KBM-7 (cell line): ENCODE results near the gene SORL1.

ENCODE experiments used
- DNase-seq: peaks from one replicate; pipeline ENCODE4 v3.0.0-alpha.2; 2015
- in situ Hi-C: fragments of 300-500 bp; cut with MboI; formaldehyde crosslinking; loops from 2 replicates; pipeline ENCODE4 v1.14.3; 2020; ENCODE audit warnings: low sequenced_read_pairs, low pct_unique_long_range_greater_than_20kb, mixed read lengths

Gene SORL1

DNA sequence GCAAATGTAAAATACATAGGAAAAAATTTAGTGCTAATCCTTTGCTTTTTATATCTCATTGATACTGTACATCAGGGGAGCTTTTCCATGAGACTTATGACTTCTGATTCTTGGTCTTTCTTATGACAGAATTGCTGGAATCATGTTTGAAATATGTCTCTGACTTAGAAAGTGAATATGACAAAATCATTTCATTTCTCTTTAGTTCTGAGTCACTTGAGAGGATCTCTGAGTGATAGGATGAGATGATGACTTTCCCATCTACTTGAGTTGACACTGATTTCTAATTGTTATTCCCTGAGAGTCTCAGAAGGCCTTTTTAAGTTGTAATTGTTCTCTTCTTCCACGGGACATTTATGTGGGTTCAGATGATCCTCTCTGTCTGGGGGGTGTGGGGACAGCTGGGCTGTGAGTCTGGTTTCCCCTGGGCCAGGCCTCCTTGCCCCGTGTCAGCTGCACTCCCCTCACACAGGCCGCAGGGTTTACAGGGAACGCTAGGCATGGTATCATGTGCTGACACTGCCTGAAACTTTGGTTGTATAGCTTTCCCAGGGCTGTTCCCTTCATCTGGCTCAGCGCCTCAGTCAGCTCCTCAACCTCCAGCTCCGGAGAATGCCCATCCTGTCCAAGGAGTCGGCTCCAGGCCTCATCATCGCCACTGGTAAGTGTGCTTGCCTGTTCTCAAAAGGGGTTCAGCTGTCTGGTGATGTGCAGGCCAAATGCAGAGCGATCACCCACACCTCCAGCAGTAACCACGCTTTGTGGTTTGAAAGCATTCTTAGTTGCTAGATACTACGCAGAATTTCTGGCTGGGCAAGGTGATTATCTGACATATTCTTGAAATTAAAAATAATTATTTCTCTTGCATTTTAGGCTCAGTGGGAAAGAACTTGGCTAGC is 70.2 kb downstream of the SORL1 start:
- DNase-seq = no peak
- in situ Hi-C loops = no loop called here

DNA sequence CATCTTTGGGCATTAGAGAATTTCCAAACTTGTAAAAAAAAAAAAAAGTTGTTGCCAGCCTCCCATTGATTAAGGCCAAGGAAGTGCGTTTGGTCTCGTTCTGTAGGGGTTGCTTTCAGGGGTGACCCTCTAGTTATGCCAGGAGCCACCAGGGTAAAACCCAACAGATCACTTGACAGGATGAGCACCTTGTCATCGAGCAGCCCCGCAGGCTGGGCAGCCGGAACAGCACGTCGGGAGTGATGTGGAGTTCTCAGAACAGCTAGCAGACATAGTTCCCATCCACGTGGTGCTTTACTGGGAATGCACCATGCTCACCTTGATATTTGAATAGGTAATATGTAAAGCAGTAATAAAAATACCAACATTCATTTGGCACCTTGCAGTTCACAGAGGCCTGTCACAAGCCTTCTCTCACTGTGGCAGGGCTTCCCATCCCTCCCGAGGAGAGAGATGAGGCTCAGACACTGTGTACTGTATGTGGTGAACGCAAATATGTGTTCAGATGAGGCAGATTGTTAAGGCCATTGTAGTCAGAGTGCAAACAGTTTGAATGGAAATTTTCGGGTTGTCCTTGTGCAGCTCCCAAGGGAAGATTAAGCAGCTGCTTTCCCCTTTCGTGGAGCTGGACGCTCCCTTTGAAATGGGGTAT is 71.6 kb downstream of the SORL1 start:
- in situ Hi-C loops = no loop called here
- no peak for DNase-seq

DNA sequence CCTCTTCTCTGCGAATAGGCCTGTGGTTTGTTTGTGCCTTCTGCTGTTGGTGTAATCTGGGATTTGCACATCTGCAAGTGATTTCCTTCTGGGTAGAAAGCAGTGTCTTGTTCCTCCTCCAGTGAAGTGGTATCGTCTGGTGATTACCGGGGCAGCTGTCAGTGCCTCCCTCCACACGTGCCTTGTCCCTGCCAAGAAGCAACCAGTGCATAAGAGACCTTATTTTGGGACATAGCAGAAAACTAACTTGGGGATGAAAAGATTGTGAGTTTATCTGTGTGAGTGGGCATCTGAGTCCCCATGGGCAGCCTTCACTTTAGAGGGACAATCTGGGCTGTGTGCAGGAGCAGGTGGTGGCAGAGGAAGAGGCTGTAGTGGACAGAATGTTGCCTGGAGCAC is 72.1 kb downstream of the SORL1 start:
- in situ Hi-C loops = no loop called here
- DNase-seq = peak; percentile 57

DNA sequence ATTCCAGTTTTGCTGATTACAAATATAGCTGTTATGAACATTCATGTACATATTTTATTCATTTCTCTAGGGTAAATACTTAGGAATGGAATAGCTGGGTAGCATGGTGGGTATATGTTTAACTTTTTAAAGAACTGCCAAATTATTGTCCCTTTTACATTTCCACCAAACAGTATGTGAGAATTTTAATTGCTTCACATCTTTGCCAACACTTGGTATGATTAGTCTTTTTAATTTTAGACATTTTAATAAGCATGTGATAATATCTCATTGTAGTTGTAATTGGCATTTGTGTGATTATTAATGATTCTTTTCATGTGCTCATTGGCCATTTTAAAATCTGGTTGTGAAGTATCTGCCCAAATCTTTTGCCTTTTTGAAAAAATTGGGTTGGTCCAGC is 73.3 kb downstream of the SORL1 start:
- in situ Hi-C loops = no loop called here
- DNase-seq = no peak

DNA sequence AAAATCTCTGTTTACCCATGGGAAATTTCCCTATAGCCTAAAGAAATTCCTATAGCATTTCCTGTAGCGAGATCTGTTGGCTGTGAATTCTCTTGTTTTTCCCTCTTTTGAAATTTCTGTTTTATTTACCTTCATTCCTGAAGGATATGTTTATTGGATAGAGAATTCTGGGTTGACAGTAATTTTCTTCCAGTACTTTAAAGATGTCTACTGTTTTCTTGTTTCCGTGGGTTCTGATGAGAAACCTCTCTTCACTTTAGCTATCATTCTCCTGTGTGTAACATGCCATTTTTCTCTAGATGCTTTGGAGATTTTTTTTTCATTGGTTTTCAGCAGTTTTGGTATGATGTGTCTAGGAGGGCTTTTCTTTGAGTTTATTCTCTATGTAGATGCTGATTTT is 78.1 kb downstream of the SORL1 start:
- in situ Hi-C loops = no loop called here
- no peak for DNase-seq

DNA sequence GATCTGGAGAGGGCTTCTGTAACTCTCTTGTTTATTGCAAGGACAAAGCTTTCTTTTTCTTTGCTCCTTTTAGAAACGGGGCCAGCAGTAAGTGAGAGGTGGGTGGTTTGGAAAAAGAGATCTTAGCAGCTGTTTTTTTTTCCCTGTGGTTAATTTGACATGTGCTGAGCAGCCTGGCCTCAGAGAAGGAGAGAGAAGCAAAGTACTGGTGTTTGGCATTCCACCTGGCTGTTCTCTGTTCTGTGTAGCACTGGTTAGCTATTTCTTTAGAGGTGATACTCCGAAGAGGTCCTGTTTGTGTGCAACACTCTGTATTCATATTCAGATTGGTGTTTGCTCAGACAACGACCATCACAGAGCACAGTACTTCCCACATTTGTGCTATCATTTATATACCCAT is 81.5 kb downstream of the SORL1 start:
- DNase-seq = no peak
- in situ Hi-C loops = no loop called here

DNA sequence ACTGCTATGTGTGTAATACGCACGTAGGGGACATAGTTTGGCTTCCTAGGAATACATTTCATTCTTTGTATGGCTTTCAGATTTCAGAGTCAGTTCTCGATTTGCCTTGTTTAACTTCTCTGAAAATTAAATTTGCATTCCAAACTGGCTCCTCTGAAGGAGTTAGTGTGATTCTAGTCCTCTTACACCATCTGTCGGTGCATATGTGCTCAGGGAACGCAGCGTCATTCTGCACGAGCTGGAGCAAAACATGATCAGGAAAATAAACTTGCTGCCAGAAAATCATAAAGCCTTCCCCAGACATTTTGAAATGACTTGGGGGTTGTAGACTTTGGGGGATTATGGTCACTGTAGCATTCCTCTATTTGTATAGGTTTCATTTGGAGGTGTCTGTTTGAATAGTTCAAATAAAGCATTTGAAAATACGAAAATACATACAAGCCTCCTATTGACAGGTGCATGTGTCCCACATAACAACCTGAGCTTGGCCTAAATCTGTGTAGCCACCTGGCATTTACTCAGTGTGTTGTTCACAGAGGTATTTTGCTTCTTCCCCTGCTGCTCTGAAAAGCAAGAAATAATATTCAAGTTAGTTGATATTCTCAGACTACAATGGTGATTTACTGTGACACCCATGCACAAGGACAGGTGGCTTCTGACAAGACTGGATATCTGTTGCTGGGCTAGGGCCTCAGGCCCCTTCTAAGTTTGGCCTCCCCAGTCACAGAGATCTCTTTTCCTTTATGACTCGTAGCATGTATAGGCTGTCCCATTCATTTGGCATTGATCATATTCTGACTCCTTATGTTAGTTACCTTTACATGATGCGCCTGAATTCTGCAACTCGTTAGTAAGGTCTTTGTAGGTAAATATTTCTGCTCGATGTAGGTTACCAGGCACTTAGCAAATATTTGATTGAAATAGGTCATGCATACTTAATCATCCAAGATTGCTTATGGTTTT is 82.3 kb downstream of the SORL1 start:
- DNase-seq = no peak
- in situ Hi-C loops = no loop called here

DNA sequence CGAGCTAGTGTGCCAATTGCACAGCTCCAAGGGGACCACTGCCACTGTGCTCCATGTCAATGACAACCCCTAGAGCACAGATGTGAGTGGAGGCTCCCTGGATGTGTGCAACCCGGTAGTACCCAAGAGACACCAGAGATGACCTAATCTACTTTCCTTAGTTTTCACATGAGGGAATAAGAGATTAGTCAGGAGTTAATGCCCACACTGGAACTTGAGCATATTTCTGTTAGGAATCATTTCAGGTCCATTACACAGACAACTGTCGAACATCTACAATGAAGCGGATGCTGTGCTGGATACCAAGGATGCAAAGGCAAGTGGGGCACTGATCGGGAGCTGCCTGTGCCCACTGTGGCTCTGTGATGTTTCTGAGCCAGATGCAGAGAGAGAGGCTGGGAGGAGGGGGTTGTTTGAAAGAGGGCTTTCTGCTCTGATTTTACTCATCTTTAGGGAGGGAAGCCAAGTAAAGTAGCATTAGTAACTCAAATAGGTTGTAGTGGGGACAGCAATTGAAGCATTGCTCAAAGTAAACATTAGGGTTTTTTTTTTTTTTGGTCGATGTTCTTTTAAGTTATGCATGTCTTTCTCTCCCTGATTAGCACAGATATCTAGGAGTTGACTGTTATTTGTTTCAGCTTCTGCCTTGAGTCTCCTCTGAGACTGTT is 83.1 kb downstream of the SORL1 start:
- in situ Hi-C loops = no loop called here
- DNase-seq = no peak

DNA sequence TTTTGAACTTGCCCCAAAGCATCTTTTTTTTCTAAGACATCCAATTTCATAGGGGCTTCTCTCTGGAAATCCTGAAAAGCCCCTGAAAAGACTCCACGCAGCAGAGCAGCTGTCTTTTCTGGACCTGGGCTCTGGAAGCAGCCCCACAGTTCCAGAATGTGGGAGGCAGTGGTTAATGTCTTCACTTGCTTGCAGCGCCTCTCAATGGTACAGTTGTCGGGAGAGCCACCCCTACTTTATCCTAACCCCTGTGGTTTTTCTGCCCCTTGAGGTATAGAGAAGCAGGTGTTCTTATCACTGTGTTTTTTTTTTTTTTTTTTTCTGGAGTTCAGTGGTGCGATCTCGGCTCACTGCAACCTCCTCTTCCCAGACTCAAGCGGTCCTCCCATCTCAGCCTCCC is 84.0 kb downstream of the SORL1 start:
- in situ Hi-C loops = no loop called here
- no peak for DNase-seq

DNA sequence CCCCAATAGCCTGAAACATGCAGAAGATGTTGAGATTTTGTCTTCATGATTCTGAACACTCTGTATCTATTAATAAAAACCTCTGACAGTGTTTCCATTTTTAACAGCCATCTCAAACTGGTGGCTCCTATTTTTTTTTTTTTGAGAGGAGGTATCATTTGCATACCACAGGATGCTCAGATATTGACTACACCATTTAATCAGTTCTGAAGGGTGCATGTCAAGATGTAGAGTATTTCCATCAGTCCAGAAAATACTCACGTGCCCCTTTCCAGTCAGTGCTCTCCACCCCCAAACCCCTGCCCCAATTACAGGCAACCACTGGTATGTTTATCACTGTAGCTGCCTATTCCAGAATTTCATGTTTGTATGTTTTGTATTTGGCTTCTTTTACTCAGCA is 85.9 kb downstream of the SORL1 start:
- in situ Hi-C loops = no loop called here
- DNase-seq = no peak

DNA sequence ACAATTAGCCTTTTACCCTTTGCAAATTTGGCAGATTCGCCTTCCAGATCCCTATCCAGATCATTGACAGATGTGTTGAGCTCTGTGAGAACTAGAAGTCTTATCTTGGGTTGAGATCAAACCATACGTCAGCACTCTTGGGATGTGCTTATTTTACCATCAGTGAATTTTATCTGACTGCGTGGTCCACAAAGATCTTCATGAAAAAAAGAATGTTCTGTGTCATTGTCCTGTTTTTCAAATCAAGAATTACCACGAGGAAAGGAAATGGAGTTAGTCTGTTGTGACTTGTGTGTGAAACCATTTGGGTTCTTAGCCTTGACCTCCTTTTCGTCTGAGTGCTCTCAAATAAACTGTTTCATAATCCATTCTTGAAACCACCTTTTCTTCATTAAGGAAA is 86.9 kb downstream of the SORL1 start:
- in situ Hi-C loops = no loop called here
- no peak for DNase-seq

DNA sequence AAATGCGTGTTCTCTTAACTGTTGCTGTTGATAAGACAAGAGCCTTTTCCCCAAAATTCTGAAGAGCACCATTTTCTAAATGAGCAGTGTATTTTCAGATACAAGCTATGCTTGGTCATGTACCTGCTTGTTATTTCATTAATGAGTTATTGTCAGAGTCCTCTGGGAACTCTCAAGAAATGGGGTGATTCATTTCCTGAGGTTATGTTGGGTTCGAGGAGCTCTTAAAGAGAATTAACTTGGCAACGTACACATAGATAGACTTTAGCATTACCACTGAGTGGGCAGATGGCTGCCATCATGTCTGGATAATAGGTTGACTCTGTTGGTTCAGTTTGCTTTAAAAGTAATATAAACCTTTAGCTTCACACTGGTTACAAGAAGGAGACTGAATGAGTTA is 88.5 kb downstream of the SORL1 start:
- in situ Hi-C loops = no loop called here
- no peak for DNase-seq

DNA sequence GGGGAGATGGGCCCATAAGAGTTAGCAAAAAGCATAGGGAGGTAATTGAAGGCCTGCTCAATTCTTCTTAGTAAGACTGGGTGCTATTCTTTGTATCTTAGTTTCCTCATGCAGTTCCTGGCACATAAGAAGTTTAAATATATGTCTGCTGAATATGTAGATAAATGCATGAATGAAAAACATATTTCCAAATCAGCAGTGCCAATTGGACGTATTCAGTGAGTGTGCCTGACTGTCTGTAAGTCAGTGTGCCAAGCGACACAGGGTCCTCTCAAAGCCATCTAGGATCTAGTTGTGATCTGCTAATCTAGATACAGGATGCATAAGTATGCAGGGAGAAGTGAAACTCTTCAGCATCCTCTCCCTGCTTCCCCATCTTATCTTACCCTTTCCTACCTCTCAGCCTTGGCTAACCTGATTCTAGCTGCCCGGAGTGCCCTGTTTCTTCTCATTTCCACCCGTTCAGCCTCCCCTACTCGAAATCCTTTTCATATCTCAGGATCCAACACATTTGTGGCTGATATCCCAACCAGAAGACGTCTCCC is 91.8 kb downstream of the SORL1 start:
- in situ Hi-C loops = no loop called here
- DNase-seq = no peak

DNA sequence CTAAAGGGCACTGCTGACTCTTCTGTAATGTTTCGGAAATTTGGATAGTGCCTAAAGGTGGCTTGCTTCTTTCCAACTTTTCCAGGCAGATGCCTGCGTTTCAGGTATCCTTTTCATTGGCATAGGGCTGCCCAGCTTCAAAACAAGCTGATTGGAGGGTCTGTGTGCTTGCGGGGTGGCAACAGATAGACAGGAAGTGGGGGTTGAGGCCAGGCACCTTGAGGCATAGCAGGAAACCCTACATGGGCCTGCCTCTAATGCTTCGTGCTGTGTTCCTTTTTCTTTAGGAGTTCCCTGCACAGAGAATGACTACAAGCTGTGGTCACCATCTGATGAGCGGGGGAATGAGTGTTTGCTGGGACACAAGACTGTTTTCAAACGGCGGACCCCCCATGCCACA is 92.8 kb downstream of the SORL1 start:
- peak; percentile 33 for DNase-seq
- in situ Hi-C loops = no loop called here

DNA sequence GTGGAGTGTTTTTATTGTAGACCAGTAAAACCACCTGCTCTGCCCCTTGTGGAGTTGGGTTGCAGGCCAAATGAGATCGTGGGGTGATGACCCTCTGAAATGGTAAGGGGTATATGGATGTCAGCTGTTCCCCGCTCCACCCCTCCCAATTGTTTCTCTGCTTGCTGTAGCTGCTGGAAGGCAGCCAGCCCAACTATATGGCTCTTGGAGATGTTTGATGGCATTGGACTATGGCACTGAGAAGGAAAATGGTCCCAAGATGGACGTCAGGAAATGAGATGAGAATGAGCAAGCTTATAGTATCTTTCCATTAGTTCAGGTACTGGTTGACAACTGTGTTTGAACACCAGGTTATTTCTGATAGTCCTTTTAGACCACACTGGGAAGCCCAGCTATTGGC is 95.5 kb downstream of the SORL1 start:
- in situ Hi-C loops = no loop called here
- DNase-seq = no peak

DNA sequence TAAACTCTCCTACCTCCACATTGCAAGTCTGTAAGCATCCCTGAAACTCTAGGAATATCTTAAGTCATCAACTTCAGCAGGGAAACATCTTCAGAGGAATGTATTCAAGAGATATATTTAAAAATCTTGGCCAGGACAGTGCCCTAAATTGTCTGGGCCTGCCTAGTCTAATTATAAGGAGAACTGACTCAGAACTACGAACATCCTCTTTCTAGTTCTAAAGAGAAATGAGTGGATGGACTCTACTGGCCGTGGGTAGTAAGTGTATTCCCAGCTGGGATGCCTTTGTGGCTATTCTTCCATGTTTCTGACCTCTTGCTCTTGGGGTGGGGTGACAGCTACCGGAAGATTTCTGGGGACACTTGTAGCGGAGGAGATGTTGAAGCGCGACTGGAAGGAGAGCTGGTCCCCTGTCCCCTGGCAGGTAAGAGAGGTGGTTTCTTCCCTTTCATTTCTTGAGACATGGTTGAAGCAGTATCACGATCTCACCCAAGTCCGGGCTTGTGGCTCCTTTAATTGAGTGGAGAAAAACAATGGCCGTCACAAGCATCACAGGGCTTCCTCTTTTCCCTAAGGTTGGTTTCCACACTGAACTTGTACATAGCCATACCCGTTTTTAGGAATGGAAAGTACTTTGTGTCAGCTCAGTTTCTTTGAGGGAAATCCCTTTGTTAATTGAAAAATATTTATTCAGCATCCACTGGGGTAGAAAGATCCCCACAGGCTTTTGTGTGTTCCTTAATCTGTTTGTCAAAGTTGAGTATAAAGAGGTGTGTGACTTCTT is 98.3 kb downstream of the SORL1 start:
- peak; percentile 26 for DNase-seq
- in situ Hi-C loops = no loop called here

DNA sequence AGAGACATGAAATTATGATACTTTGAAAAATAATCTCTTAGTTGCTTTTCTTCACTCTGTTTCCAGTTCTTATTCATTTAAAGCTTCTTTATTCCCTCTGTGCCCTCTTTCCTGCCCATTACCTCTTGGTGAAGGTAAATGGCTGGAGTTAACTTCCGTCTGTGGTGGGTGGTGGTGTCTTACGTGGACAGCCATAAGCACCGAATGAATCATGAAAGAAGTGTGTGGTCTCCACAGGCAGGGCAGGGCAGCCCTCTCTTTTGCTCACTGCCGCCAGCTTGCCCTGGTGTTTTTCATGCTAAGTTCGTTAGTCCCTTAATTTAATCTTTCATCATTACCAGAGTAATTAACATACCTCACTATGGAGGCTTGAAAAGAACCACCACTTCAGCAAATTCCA is 99.3 kb downstream of the SORL1 start:
- DNase-seq = no peak
- in situ Hi-C loops = no loop called here

DNA sequence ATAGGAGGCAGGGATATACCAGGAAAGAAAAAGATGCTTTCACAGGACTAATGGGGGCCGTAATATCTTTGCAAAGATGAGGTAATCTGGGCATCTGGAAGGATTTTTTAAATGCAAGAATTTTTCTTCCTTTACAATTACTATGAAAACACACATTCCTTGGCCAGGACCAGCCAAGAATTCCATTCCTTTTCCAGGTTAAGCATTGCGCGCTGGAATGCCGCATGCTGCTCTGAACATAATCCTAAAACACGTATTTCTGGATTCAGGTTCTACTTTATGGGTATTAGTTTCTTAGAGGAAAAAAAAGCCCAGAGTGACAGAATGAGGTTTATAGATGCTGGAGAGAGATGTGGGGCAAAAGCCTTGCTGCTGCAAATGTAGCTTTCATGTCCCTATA is 100.0 kb downstream of the SORL1 start:
- DNase-seq = no peak
- in situ Hi-C loops = no loop called here
